OCI-LY3 (cell line): ENCODE data around the gene CDH4.

Source experiments
- H2AFZ ChIP-seq: fragments of 200-600, 300-600 bp; shearing (Covaris generic); 2 replicates; pipeline ENCODE4 v1.6.0; 2014; ENCODE audit warnings: antibody characterized with exemption, low read depth, low read length
- H3K27ac ChIP-seq: fragments of 200-600, 300-600 bp; sonication (generic); 2 replicates; pipeline ENCODE4 v1.5.1; 2014; ENCODE audit warnings: mild to moderate bottlenecking, low read length, moderate library complexity, mixed read lengths
- H3K27me3 ChIP-seq: fragments of 200-600, 300-600 bp; sonication (generic); 2 replicates; pipeline ENCODE4 v1.6.1; 2014; ENCODE audit warnings: low read depth, low read length, mixed read lengths
- H3K36me3 ChIP-seq: fragments of 200-600, 300-600 bp; sonication (generic); replicated peaks from 2 replicates; pipeline ENCODE3; 2014; ENCODE audit warnings: low read depth, low read length, mixed read lengths
- H3K4me1 ChIP-seq: fragments of 300-600, 200-600 bp; sonication (generic); 2 replicates; pipeline ENCODE4 v1.6.1; 2014; ENCODE audit warnings: low read length, mixed read lengths
- H3K4me2 ChIP-seq: fragments of 200-600, 300-600 bp; sonication (generic); 2 replicates; pipeline ENCODE4 v1.6.1; 2014; ENCODE audit warnings: low read length, mixed read lengths
- H3K4me3 ChIP-seq: fragments of 300-600, 200-600 bp; sonication (generic); 2 replicates; pipeline ENCODE4 v1.5.1; 2014; ENCODE audit warnings: antibody characterized with exemption, mild to moderate bottlenecking, low read length, moderate library complexity
- H3K79me2 ChIP-seq: fragments of 300-600, 200-600 bp; shearing (Covaris generic); 2 replicates; pipeline ENCODE4 v1.6.1; 2014; ENCODE audit warnings: mild to moderate bottlenecking, low read length, mixed read lengths
- H3K9ac ChIP-seq: fragments of 300-600, 200-600 bp; shearing (Covaris generic); 2 replicates; pipeline ENCODE4 v1.6.0; 2014; ENCODE audit warnings: mild to moderate bottlenecking, low read length, moderate library complexity
- H3K9me3 ChIP-seq: fragments of 200-600, 300-600 bp; shearing (Covaris generic); 2 replicates; pipeline ENCODE4 v1.6.1; 2014; ENCODE audit warnings: low read length, mixed read lengths; ENCODE audit not compliant: insufficient read depth
- H4K20me1 ChIP-seq: fragments of 200-600, 300-600 bp; sonication (generic); 2 replicates; pipeline ENCODE4 v1.6.1; 2016; ENCODE audit warnings: low read length, mixed read lengths; ENCODE audit not compliant: insufficient read depth
- EZH2phosphoT487 ChIP-seq: fragments of 200-600 bp; shearing (Covaris generic); IDR thresholded peaks from 2 replicates; pipeline ENCODE4 v1.6.1; 2018; ENCODE audit warnings: antibody characterized with exemption, mixed run types, low read depth
- TF ChIP-seq, protein P1 (sequence below): fragments of 200-600, 300-600 bp; sonication (generic); IDR thresholded peaks from 2 replicates; pipeline ENCODE4 v1.5.1; 2014; ENCODE audit warnings: antibody characterized with exemption, low read length, low read depth

CDH4 gene

GRCh38 chr20:61868466-61869090 is 616.5 kb downstream of the CDH4 start:
- peaks cover 6% of the 10 kb centered on the region; the same call in 1 of the 2 replicates for H3K27me3 ChIP-seq
- H3K9me3 ChIP-seq: no peaks in the 10 kb centered on the region
- H3K79me2 ChIP-seq: no peaks in the 10 kb centered on the region
- H3K4me2 ChIP-seq: no peak overlapping the region
- TF ChIP-seq, protein P1, sequence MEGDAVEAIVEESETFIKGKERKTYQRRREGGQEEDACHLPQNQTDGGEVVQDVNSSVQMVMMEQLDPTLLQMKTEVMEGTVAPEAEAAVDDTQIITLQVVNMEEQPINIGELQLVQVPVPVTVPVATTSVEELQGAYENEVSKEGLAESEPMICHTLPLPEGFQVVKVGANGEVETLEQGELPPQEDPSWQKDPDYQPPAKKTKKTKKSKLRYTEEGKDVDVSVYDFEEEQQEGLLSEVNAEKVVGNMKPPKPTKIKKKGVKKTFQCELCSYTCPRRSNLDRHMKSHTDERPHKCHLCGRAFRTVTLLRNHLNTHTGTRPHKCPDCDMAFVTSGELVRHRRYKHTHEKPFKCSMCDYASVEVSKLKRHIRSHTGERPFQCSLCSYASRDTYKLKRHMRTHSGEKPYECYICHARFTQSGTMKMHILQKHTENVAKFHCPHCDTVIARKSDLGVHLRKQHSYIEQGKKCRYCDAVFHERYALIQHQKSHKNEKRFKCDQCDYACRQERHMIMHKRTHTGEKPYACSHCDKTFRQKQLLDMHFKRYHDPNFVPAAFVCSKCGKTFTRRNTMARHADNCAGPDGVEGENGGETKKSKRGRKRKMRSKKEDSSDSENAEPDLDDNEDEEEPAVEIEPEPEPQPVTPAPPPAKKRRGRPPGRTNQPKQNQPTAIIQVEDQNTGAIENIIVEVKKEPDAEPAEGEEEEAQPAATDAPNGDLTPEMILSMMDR: no peak
- no peak for TF ChIP-seq EZH2phosphoT487
- H3K4me1 ChIP-seq: peaks cover 3% of the 10 kb centered on the region; the same call in 1 of the 2 replicates
- H3K36me3 ChIP-seq: no peaks in the 10 kb centered on the region
- H3K27ac ChIP-seq: no peak overlapping the region
- H2AFZ ChIP-seq: no peak overlapping the region
- H4K20me1 ChIP-seq: no peaks in the 10 kb centered on the region
- no peak overlapping the region for H3K4me3 ChIP-seq
- no peak overlapping the region for H3K9ac ChIP-seq

DNA sequence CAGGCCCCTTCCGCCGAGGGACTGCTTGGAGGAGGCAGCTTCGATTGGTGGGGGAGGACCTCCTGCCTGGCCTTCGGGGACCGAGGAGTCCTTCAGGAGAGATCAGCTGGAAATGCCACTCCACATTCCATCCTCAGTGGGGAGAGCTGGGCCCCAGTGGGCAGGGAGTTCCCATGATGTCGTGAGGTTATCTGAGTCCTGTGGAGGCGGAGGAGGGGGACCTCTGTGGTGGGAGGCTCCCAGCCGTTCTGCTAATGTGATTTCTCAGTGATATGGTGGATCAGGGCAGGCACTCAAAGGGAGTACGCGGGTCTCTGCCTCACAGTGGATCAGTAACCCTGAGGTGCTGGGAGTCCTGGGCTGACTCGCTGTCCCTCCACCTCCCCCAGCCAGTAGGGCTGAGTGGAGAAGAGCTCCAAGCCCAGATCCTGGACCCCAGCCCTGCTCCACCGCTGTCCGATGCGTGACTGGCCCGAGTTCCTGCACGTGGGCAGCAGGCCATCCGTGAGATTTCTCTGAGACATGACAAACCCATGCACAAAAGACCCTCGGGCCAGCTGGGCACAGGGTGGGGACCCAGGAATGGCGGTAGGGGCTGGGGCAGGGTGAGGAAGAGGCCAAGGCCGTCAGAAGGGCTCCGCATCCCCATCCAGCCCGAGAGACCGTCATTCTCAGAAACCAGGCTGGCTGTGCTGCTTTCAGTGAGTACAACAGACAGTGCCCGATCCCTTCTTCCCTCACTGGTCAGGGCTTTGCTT is 617.9 kb downstream of the CDH4 start:
- H3K4me2 ChIP-seq: no peak overlapping the region
- H3K9ac ChIP-seq: no peak overlapping the region
- TF ChIP-seq, protein P1: no peak
- no peaks in the 10 kb centered on the region for H3K9me3 ChIP-seq
- no peaks in the 10 kb centered on the region for H3K36me3 ChIP-seq
- no peak overlapping the region for H3K4me3 ChIP-seq
- no peak overlapping the region for H3K27ac ChIP-seq
- H3K4me1 ChIP-seq: no peaks in the 10 kb centered on the region
- H3K27me3 ChIP-seq: peaks cover 6% of the 10 kb centered on the region; the same call in 1 of the 2 replicates
- no peak overlapping the region for H2AFZ ChIP-seq
- no peaks in the 10 kb centered on the region for H3K79me2 ChIP-seq
- no peaks in the 10 kb centered on the region for H4K20me1 ChIP-seq

- Histone ChIP-seq H3K9ac (no peak overlapping the region), H2AFZ (no peak overlapping the region), H3K4me2 (no peak overlapping the region), H3K36me3 (no peaks in the 10 kb centered on the region), H3K9me3 (no peaks in the 10 kb centered on the region), H3K4me3 (no peak overlapping the region), H4K20me1 (no peaks in the 10 kb centered on the region), H3K27me3 (no peaks in the 10 kb centered on the region; the same call in 1 of the 2 replicates), H3K4me1 (no peaks in the 10 kb centered on the region), H3K79me2 (no peaks in the 10 kb centered on the region), H3K27ac (no peak overlapping the region)
- TF ChIP-seq, protein P1: no peak
- TF ChIP-seq EZH2phosphoT487: no peak
These were observed 619.1 kb downstream of the CDH4 start for GRCh38 chr20:61871160-61871559.

GRCh38 chr20:61871913-61872312 is 619.9 kb downstream of the CDH4 start:
- Histone ChIP-seq H3K4me3 (no peak overlapping the region), H3K27ac (no peak overlapping the region), H3K9me3 (no peaks in the 10 kb centered on the region), H2AFZ (no peak overlapping the region), H3K9ac (no peak overlapping the region), H3K27me3 (no peaks in the 10 kb centered on the region; the same call in 1 of the 2 replicates), H3K4me1 (no peaks in the 10 kb centered on the region), H4K20me1 (no peaks in the 10 kb centered on the region), H3K4me2 (no peak overlapping the region), H3K36me3 (no peaks in the 10 kb centered on the region), H3K79me2 (no peaks in the 10 kb centered on the region)
- TF ChIP-seq EZH2phosphoT487: no peak
- TF ChIP-seq, protein P1: no peak
